Measurements from ENCODE around the gene SF1.

The SF1 gene

DNA sequence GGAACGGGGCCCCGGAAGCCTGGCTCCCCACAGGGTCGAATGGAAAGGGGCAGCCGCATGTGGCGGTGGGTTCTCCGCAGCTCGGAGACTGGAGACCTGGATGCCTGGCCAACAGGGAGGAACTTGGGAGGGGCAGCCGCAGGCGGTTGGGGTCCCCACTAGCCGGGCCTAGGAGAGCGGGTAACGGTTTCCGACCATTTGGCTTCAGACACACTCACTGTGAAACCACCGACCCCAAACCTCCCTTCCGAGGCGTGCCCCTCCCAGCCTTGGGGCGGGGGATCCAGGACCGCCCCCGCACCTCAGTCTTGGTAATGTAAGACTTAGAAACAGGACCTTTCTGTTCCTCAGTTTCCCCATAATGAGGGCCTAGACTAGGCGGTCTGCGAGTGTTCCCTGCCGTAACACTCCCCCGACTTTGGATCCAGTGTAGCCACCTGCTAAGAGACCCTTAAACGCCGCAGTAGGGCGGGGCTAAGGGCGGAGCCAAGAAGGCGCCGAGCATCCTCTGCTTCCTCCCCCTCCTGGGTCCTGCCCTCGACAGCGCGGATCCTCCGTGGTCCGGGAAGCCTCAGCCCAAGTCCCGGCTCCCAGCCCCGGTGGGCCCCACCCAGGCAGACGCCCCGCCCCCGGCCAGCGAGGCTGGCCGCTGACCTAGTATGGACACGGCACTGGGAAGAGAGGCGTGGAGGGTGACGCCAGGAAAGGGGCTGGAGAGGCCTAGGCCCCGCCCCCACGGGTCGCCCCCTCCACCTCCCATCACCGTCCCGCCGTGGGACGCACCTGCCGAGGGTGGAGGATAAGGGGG, 32.6 kb downstream of the SF1 start:
- peak; percentile 44 to 66 for DNase-seq

DNA sequence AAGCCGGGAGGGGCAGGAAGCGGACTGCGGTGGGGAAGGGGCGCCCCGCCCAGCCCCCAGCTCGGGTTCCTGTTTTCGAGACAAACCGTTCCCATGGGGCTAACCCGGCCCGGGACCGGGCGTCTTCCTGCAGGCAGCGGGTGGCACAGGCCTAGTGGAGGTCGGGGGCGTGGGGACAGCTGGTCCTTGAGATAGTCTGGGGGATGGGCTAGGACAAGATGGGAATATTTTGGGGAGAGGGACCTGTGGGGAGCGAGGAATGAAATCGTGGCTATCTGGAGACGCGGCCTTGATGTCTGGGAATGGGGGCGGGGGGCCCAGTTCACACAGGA, 33.2 kb downstream of the SF1 start:
- DNase-seq, result peak in 1 of 2 donors; percentile 42

DNA sequence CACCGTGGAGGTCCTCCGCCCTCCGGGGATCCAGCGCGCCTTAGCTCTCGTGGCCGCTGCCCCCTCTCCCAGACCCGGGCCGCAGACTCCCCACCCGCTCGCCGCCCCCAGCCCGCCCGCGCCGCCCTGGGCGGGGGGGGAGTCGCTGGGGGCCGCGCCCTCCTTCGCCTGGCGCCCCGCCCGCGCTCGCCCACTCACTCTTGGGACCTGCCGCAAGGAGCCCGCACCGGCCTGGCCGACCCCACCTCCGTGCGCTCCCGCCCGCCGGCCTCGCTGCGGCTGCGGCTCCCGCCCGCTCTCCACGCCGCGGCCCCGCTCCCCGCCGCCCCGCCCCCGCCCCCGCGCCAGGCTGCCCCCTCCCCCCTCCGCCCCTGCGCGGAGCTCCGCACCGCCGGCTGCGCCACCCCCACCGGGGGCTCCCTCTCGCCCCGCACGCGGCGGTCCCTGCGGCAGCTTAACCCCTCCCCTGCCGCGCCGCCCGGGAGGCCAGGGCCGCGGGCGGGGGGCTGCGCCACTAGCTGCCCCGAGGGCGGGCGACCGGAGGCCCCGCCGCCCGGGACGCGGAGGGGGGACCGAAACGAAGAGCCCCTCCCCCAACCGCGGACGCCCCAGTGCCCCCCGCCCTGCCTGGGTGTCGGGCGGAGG, 33.7 kb downstream of the SF1 start:
- DNase-seq, result no peak

DNA sequence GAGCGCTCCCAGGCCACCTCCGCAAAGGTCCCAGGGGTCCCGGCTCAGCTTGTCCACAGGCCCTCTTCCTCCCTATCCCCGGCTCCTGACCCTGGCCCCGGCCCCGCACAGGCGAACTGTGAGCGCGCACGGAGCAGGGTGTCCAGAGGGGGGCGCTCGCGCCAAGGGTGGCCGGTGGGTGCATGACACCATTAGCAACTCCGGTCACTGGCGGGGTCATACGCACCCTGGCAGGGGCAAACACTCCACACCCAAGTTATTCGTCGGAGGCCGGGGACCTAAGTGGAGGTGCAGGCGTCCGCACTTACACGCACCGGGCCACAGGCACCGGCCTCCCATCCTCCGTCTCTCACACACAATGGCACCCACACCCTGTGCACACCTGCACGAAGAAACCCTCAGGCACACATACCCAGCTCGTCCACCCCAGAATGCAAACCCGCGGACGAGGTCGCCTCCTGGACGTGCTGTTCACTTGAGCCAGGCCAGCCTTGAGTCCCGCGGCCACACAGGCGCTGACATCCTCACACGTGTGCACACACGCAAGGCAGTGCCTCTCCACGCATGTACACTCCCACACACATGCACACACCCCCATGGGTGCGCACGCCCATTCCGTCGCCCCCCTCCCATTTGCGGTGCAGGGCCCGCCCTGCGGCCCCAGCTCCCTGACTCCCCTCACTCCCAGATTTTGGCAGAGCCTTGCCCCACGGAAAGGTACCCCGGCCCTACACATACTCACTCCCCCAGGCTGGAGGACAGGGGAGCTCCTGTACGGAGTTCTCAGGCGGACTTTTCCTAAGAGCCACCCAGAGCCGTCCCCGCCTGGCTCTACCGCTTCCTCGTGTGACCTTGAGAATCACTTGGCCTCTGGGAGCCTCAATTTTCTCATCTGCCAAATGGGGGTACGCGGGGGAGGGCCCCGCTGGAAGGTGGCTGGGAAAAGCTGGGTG, 34.5 kb downstream of the SF1 start, which contains the start of gene RASGRP2:
Gene RASGRP2, minus strand, starts transcription at position 552 of the 953 bp plus-strand sequence. CDS start 1,276 bp downstream, outside the sequence.
- DNase-seq, result peak; percentile 37 to 84

DNA sequence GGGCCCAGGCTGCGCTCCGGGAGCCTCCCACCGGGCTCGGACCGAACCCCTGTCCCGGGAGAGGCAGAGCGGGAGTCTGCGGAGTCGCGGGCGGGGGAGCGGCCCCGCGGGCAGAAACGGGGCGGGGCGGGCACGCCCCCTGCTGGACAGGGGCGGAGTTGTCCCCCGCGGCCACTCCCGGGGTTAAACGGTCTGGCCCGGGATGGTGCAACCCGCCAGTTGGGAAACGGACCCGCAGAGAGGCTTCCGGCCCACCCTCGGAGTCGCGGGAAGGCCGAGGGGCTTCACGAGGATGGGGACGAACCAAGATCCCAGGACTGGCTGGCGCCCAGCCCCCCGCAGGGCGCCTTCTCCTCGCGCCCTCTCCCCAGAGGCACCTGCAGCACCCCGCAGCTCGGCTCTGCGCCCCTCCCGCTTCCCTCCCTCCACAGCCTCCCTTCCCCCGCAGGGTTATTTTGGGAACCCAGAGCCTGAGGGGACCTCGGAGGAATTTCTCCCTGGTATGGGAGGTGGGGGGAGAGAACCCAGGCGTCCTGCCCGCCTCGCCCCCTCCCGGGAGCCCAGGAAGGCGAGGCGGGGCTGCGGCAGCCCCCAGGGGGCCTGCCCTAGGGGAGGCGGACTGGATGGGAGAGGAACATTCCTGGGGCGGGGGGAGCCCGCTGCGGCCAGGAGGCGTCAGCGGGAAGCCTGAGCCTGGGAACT, 35.3 kb downstream of the SF1 start:
- DNase-seq, result peak; percentile 58 to 89

DNA sequence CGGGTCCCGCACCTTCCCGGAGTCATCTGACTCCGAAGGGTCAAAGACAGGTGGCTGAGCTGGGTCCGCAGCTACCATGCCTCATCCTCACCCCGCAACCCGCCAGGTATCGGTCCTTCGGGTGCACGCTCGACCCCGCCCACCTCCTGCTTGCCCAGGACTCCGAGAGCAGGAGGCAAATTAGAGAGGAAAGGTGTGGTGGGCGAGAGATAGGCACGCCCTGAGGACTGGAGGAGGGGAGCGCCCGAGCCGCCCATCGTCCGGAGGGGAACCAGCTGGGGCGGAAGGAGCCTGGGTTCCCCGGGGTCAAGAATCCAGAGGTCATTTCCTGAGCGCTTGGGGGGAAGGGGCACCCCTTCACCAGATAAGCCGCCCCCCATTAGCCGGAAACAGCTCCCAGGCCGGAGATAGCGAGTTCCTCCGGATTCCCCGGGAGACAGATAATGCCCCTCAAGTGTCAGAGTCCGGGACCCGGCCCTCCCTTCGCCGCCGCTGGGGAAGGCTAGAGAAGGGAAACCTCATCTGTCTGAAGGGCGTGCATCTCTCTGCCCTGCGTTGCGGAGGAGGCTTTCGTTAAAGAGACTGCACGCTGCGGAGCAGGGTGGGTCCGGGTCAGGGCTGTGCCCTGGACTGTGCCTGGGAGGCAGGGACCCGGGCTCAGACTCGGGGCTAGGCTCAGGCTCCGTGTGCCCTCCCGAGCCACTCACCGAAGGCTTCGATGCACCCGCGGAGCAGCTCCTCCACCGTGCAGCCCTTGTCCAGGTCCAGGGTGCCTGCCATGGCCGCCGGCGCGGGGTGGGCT, 36.1 kb downstream of the SF1 start:
- DNase-seq, result peak; percentile 24 to 31

DNA sequence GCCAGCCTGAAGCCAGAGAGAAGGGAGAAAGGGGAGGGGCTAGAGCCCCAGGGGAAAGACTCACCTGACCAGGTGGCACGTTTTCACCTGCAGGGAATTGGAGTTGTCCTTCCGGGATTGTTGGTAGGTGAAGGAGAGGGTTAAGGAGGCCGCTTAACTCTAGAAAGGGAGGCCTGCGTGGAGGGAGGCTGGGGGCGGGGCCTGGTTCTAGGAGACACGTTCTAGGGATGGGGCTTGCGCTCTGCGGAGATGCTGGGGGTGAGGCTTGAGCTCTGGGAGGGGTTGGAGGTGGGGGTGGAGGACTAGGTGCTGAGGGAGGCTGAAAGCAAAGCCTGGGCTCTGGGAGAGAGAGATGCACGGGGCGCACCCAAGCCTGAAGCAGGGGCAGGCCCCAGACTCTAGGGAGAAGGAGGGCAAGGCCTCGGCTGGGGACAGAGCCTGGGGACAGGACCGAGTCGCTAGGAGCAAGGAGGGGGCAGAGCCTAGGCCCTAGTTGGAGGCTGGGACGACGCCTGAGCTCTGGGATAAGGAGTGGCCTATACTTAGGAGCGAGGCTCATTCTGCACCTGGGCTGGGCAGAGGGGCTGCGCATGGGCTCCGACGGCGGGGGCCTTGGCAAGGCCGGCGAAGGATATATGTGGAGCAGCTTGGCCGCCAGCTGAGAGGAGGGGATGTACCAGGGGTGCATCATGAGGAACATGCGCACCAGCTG, 36.8 kb downstream of the SF1 start:
- DNase-seq, result no peak

DNA sequence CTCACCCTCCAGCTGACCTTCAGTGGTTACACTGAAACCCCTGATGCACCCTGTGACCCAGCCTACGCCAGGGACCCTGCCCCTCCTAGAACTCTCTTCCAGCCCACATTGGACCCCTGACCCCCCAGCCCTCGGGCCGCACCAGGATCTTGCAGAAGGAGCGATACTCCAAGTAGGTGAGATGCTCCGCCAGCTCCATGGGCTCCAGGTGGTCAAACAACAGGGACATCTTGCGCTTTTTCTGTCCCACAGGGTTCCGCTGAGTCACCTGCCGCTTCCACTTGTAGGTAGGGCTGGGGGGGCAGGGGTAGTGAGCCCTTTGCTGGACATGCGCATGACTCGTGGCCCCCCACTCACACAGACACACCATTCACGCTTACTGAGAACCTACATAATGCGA, 38.5 kb downstream of the SF1 start:
- DNase-seq, result no peak

DNA sequence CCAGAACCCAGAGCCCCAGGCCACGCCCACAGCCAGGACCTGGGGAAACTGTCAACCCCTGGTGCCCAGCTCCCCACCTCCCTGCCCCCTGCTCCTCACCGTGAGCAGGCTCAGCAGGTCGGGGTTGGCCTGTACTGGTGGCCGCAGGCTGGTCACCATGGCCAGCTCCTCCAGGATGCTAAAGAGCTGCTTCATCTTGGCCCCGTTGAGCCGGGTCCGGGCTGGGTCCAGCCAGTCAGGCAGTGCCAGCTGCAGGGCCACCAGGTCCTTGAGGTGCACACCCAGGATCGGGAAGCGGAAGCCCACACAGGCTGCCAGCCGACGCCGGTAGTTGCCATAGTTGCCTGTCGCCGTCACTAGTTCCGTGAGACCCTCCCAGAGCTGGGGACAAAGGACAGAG, 41.7 kb downstream of the SF1 start:
- no peak for DNase-seq

DNA sequence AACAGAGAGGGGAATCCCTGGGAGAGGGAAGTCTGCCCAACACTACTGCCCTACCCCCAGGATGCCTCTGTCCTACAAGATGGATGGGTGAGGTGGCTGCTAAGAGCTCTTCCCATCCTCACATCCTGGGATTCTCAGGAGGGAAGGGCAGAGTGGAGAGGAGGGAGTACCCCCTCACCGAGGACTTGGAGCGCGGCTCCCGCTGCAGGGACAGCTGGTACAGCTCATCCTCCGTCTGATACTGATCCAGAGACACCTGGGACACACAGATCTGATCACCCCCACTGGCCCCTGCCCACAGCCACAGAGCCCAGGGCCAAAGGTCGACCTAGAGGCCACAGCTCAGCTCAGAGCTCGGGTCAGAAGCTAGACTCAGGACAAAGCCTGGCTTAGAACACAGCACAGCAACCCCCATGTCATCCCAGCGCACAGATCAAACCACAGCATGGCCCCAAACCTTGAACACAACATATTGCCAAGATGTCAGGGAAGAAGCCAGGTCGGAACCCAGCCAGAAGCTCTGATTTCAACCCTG, 42.5 kb downstream of the SF1 start:
- no peak for DNase-seq

DNA sequence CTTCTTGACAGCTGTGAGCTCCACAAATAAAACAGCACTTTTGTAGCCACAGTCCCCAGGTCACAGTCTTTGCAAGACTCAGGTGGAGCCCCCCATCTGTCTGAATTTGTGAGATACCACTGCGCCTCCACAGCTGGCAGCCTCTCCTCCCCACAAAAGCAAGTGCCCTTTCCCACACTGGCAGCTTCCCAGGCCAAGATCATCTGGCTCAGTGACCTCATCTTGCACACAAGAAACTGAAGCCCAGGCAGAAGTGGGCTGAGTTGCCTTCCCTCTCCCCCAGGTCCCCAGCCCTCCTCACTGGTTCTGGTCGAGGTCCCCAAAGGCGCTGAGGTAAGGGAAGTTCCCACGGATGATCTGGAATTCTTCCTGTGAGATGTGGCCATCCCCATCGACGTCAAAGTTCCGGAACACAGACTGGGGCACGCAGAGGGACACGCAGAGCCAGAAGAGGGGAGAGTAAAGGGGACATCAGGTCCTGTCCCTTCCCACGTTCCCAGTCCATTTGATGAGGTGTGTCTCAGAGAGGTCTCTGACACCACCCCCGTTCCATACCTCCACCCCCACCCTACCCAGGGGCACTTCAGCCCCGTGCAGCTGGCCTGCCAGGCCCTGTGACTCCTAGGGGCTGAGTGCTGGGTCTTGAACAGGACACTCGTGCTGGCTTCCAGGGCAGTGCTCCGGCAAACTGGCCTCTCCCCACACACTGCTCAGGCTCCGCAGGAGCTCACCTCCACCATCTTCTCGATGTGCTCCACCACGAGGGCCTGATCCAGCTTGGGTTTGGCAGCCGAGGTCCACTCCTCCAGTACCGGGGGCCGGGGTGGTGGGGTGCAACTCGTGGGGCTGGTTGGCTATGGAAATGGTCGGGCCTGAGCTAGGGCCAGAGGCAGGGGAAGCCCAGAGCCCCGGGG, 43.3 kb downstream of the SF1 start:
- no peak for DNase-seq

DNA sequence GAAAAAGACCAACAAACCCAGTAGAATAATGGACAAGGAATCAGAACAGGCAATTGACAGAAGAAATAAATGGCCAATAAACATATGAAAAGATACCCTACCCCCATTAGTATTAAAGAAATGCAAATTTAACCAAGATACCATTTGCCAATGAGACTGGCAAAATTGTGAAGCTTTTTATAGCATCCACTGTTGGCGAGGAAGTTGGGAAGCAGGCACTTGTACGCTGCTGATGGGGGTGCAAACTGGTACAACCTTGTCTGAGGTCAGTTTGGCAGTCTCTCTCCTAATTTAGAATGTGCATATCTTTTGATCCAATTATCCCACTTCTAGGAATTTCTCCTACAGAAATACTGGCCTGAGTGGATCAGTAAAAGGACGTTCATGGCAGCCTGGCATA, 46.7 kb downstream of the SF1 start:
- no peak for DNase-seq

DNA sequence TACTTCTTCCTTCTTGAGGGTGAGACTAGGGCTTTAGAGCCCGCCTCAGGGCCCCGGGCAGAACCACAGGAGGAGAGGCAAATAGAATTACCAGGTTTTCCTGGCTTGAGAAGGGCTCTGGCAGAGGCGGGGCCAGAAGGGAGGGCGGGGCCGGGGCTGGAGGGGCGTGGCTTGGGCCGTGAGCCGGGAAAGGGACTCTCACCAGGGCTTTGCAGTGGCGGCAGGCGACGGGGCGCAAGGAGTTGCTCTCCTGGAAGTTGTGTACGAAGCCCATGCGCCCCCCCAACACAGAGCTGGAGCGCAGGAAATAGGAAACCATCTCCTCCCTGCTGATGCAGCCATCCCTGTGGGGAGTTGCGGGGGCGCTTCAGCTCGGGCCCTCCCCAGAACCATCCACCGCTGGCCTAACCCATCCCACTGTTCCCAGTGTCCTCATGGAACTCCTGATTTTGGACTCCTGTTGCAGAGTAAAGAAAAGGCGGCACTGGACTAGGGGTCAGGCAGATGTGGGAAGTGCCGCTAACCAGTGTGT, 48.4 kb downstream of the SF1 start:
- peak in 1 of 2 donors; percentile 34 for DNase-seq

DNA sequence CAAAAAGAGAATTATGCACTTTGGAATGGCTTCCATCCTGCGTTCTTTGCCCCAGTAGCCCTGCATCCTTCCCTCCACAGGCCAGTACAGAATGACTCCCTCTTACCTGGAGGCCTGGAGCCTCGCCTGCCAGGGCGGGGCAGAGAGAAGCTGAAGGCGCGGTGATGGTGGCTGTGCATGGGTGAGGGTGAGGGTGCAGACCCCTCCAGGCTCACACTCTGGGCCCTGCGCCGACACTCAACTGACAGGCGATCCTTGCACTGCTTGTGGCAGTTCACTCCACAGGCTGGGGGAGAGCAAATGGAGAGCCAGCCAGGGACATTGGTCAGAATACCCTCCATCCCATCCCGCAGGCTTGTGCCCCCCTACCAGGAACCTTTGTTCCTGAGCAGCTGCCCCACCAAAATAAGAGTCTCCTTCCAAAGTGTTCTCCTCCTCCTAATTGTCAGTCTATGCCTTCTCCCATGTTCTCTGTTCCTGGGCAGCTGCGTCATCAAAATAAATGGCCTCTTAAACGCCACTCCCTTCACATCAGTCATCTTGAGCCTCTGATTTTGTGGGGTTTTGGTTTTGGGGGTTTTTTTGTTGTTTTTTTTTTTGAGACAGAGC, 49.5 kb downstream of the SF1 start:
- no peak for DNase-seq

DNA sequence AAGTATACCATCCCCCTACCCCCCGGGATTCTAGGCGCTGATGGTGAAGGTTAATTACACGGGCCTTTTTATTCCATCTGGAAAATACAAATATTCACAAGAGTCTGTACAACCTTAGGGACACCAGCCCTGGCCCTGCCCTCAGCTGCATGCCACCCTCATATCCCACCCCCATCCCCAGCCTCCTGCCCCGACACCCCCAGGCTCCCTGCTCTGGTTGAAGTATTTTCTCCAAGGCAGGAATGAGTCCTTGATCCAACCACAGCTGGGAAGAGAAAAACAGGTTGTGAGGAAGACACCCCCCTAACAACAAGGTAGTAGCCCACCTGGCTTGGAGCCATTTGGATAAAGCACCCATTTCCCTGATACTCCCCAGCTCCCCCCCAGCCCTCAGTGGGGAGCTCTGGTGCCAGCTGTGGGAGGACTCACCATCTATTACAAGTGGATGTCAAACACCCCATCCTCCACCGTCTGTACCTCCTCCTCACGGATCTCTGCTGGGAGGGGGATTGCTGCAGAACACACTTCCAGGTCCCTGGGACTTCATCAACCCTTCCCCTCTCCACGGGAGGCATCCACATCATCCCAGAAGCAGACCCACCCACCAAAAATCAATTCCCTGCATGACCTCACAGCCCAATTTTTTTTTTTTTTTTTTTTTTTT, 51.3 kb downstream of the SF1 start:
- no peak for DNase-seq

DNA sequence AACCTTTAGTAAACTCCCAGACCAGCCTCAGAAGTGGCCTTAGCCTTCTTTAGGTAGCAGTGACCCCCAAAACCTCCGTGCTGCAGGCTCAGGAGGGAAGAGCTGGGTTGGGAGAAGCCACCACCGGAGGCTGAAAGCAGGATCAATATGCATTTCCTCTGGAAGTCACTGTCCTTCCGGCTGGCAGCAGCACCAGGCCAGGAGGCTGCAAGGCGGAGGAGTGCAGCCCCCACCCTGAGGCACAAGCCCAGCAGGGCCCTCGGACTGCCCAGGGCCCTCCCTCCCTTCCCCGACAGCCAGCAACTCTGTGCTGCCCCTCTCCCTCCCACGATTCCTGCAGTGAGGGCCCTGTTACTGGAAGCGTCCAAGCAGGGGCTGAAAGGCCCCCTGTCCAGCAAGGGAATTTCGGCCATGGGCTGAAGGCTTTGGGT, 52.1 kb downstream of the SF1 start:
- DNase-seq, result no peak

DNA sequence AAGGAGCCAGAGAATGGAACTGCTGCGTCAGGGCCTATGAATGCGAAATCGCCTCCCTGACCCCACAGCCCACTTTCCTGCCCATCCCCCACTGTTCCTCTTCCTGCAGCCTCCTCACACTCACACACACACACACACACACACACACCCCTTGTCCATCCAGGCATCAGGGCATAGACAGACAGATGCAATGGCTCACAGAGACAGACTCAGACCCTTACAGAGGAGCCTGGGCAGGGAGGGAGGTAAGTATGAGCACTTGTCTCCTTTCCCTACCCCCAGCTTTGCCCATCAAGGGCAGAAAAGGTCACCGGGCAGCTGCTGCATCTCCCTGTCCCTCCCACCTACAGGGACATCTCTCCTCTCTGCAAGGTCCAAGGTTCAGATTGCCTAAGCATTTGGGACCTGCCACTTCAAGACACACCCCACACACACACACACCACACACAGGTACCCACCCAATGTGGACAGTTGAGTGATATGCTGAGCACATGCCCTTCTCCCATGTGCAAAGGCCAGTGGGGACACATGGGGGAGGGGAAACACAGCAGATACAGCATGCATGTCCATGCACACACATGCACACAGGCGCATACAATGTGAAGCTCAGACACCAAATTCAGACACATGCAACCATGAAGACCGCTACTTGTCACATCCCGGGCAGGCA, 53.3 kb downstream of the SF1 start:
- DNase-seq, result no peak
